BJ (cell line): ENCODE data around the gene ZC3H7A. TPM values are rescaled to one million over a fixed set of nuclear protein-coding genes. Genes with fewer than 3 reads are reported as not detected.

ENCODE experiments used
- CTCF ChIA-PET: fragments of 350-600 bp; formaldehyde crosslinking; extraction: SDS; loops from one replicate; lab custom pipeline; 2021; ENCODE audit warnings: antibody characterized with exemption, inconsistent platforms; lab: Yijun Ruan, JAX
- POLR2A ChIA-PET: fragments of 300-600 bp; sonication (Branson Sonifier 250); formaldehyde crosslinking; extraction: SDS; loops from one replicate; lab custom pipeline; 2021; ENCODE audit warnings: antibody characterized with exemption; lab: Charles Lee
- DNase-seq: peaks from one replicate; pipeline ENCODE4 v3.0.0-alpha.2; 2011; ENCODE audit warnings: low read depth
- H3K27me3 ChIP-seq: 2 replicates; pipeline ENCODE4 v1.6.0; 2011; ENCODE audit warnings: low read length; ENCODE audit not compliant: control insufficient read depth, insufficient read depth
- H3K36me3 ChIP-seq: 2 replicates; pipeline ENCODE4 v1.5.1; 2011; ENCODE audit warnings: low read length; ENCODE audit not compliant: control insufficient read depth, insufficient read depth
- H3K4me3 ChIP-seq: 2 replicates; pipeline ENCODE4 v1.5.1; 2011; ENCODE audit warnings: low read depth, mild to moderate bottlenecking, control low read depth, low read length
- CTCF ChIP-seq: IDR thresholded peaks from 2 replicates; pipeline ENCODE4 v1.5.1; 2011; ENCODE audit warnings: low read depth, mild to moderate bottlenecking, control low read depth, inconsistent platforms, low read length, moderate library complexity; ENCODE audit not compliant: insufficient read depth
- polyA plus RNA-seq: library from polyadenylated mRNA; depleted of rRNA; stranded (reverse); fragments of >200 nt; gene quantifications from 2 replicates; pipeline ENCODE4 v1.2.3, GENCODE V29; 2011

The ZC3H7A gene
- polyA plus RNA-seq, 1 experiment = 30.4 TPM

- CTCF ChIA-PET = no interaction called here
- Histone ChIP-seq H3K36me3 (peaks cover 27% of the 10 kb centered on the region), H3K4me3 (no peak overlapping the region), H3K27me3 (no peaks in the 10 kb centered on the region)
- no peak for TF ChIP-seq CTCF
- DNase-seq = no peak
- POLR2A ChIA-PET = interaction anchor here (0.6 kb wide), 1 partner anchor 369 kb away, joined by 3 read pairs; no protein-coding TSS in a partner anchor
Measured at GRCh38 chr16:11757671-11758545, 39.1 kb downstream of the ZC3H7A start.

- POLR2A ChIA-PET = no interaction called here
- Histone ChIP-seq H3K27me3 (no peaks in the 10 kb centered on the region), H3K4me3 (no peak overlapping the region), H3K36me3 (peaks cover 29% of the 10 kb centered on the region)
- no peak for TF ChIP-seq CTCF
- DNase-seq = no peak
- CTCF ChIA-PET = no interaction called here
Measured at GRCh38 chr16:11756248-11756647, 40.8 kb downstream of the ZC3H7A start.

- Histone ChIP-seq H3K4me3 (no peak overlapping the region), H3K36me3 (peaks cover 28% of the 10 kb centered on the region), H3K27me3 (no peaks in the 10 kb centered on the region)
- ChIA-PET POLR2A (interaction anchor here (0.7 kb wide), 1 partner anchor 36 kb away, joined by 20 read pairs; no protein-coding TSS in a partner anchor), CTCF (no interaction called here)
- no peak for TF ChIP-seq CTCF
- no peak for DNase-seq
Measured at GRCh38 chr16:11755022-11755760, 41.9 kb downstream of the ZC3H7A start.

- H3K36me3 ChIP-seq = peaks cover 35% of the 10 kb centered on the region
- POLR2A ChIA-PET = no interaction called here
- no peaks in the 10 kb centered on the region for H3K27me3 ChIP-seq
- no peak for DNase-seq
- TF ChIP-seq CTCF = no peak
- CTCF ChIA-PET = no interaction called here
- no peak overlapping the region for H3K4me3 ChIP-seq
Measured at GRCh38 chr16:11752856-11753255, 44.2 kb downstream of the ZC3H7A start.

- TF ChIP-seq CTCF = no peak
- CTCF ChIA-PET = no interaction called here
- POLR2A ChIA-PET = interaction anchor here (0.6 kb wide), 1 partner anchor 36 kb away, joined by 5 read pairs; no protein-coding TSS in a partner anchor
- no peak for DNase-seq
- Histone ChIP-seq H3K27me3 (no peaks in the 10 kb centered on the region), H3K36me3 (peaks cover 29% of the 10 kb centered on the region), H3K4me3 (no peak overlapping the region)
Measured at GRCh38 chr16:11750056-11750455, 47.0 kb downstream of the ZC3H7A start.
